ENCODE data around the gene C19orf67.

The C19orf67 gene

GRCh38 chr19:14073925-14074838, 11.4 kb downstream of the C19orf67 start:
- TF ChIP-seq SIN3A (IDR thresholded peaks at IDR 0.05; ENCODE audit: borderline replicate concordance, insufficient read depth, low read length) = no peak

- TF ChIP-seq, protein P1, sequence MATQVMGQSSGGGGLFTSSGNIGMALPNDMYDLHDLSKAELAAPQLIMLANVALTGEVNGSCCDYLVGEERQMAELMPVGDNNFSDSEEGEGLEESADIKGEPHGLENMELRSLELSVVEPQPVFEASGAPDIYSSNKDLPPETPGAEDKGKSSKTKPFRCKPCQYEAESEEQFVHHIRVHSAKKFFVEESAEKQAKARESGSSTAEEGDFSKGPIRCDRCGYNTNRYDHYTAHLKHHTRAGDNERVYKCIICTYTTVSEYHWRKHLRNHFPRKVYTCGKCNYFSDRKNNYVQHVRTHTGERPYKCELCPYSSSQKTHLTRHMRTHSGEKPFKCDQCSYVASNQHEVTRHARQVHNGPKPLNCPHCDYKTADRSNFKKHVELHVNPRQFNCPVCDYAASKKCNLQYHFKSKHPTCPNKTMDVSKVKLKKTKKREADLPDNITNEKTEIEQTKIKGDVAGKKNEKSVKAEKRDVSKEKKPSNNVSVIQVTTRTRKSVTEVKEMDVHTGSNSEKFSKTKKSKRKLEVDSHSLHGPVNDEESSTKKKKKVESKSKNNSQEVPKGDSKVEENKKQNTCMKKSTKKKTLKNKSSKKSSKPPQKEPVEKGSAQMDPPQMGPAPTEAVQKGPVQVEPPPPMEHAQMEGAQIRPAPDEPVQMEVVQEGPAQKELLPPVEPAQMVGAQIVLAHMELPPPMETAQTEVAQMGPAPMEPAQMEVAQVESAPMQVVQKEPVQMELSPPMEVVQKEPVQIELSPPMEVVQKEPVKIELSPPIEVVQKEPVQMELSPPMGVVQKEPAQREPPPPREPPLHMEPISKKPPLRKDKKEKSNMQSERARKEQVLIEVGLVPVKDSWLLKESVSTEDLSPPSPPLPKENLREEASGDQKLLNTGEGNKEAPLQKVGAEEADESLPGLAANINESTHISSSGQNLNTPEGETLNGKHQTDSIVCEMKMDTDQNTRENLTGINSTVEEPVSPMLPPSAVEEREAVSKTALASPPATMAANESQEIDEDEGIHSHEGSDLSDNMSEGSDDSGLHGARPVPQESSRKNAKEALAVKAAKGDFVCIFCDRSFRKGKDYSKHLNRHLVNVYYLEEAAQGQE (IDR thresholded peaks at IDR 0.05; ENCODE audit: insufficient read depth in 1 of 2, low read depth in 2 of 2, low read length in 2 of 2) = no peak
- TF ChIP-seq FOXP2 (optimal IDR thresholded peaks at IDR 0.05; ENCODE audit: borderline replicate concordance, extremely low read depth, extremely low read length, insufficient read depth) = peak; percentile 28
These were observed 12.2 kb downstream of the C19orf67 start for GRCh38 chr19:14073261-14073924.

DNA sequence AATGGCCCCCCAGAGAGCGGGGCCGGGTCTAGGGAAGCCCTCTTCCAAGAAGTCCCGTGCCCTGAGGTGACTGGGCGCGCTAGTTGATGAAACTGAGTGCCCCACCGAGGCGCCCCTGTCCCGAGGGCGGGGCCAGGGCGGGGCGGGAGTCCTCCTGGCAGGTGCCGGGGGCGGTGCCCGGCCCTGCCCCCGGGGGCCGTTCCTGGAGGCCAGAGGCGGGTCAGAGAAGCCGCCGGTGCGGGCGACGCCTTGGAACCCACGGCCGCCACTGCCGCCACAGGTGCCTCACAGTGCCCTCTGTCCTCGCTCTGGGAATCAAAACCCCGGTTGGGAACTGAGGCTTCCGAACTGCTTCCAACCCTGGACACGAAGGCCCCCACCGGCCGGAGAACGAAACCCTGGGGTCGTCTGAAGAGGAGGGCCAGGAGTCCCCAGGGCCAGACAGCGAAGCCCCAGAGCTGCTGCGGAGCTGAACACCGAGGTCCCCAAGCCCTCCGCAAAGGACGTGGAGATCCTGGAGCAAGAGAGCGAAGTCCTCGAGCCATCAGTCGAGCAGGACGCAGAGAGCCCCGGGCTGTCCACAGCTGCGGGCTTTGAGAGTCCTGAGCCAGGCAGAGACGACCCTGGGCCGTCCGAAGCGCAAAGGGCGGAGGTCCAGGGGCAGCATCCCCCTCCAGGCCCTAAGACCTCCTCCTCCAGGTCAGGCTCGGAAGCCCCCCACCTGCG, 12.9 kb downstream of the C19orf67 start, which contains the start of gene MISP3:
Gene MISP3 (plus strand): TSS at position 252 of the 726 bp plus-strand sequence. CDS start 524 bp downstream, outside the sequence.
- TF ChIP-seq POLR2AphosphoS5 (IDR thresholded peaks at IDR 0.05; ENCODE audit: low read depth, low read length) (no peak), FOXP2 (optimal IDR thresholded peaks at IDR 0.05; ENCODE audit: borderline replicate concordance, extremely low read depth, extremely low read length, insufficient read depth) (no peak), SIN3A (IDR thresholded peaks at IDR 0.05; ENCODE audit: borderline replicate concordance, insufficient read depth, low read length) (no peak), TAF1 (IDR thresholded peaks at IDR 0.05; ENCODE audit: borderline replicate concordance, insufficient read depth, low read length) (no peak)
- TF ChIP-seq, protein P1 (IDR thresholded peaks at IDR 0.05; ENCODE audit: insufficient read depth in 1 of 2, low read depth in 2 of 2, low read length in 2 of 2) = no peak

GRCh38 chr19:14070268-14071050, 15.1 kb downstream of the C19orf67 start:
- TF ChIP-seq POLR2AphosphoS5 (IDR thresholded peaks at IDR 0.05; ENCODE audit: low read depth, low read length) (no peak), TAF1 (IDR thresholded peaks at IDR 0.05; ENCODE audit: borderline replicate concordance, insufficient read depth, low read length) (no peak), FOXP2 (optimal IDR thresholded peaks at IDR 0.05; ENCODE audit: borderline replicate concordance, extremely low read depth, extremely low read length, insufficient read depth) (no peak), SIN3A (IDR thresholded peaks at IDR 0.05; ENCODE audit: borderline replicate concordance, insufficient read depth, low read length) (no peak)
- TF ChIP-seq, protein P1 (IDR thresholded peaks at IDR 0.05; ENCODE audit: insufficient read depth in 1 of 2, low read depth in 2 of 2, low read length in 2 of 2) = no peak

DNA sequence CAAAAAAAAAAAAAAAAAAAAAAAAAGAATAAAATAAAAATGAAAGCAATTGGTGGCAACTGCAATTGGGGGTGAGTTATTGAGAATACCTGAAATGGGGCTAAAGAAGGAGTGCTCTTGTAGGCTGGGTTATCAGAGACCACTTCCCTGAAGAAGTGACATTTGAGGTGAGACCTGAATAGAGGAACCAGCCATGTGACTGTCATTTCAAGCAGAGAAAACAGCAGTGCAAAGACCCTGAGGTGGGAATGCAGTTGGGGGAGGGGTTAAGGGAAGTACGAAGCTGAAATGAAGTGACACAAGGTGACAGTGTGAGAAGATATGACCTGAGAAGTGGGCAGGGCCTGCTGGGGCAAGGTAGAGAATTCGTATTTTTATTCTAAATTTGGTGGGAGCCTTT, 19.4 kb downstream of the C19orf67 start:
- TF ChIP-seq, protein P1 (IDR thresholded peaks at IDR 0.05; ENCODE audit: insufficient read depth in 1 of 2, low read depth in 2 of 2, low read length in 2 of 2) = no peak
- no peak for TF ChIP-seq POLR2AphosphoS5 (IDR thresholded peaks at IDR 0.05; ENCODE audit: low read depth, low read length)
- no peak for TF ChIP-seq TAF1 (IDR thresholded peaks at IDR 0.05; ENCODE audit: borderline replicate concordance, insufficient read depth, low read length)
- no peak for TF ChIP-seq FOXP2 (optimal IDR thresholded peaks at IDR 0.05; ENCODE audit: borderline replicate concordance, extremely low read depth, extremely low read length, insufficient read depth)
- TF ChIP-seq SIN3A (IDR thresholded peaks at IDR 0.05; ENCODE audit: borderline replicate concordance, insufficient read depth, low read length) = no peak
